ENCODE measurements around the gene ZNF236.
"Not testable (repeated sequence)": the region's sequence is repeated elsewhere in the genome, so short reads cannot be mapped to it uniquely, and the experiment has no call there.

The ZNF236 gene

GRCh38 chr18:77008006-77008405, 185.6 kb downstream of the ZNF236 start:
- FAIRE-seq (no peak), DNase-seq (ENCODE audit: insufficient read length) (no peak)
- no peak for TF ChIP-seq POLR2AphosphoS5 (IDR thresholded peaks at IDR 0.05; ENCODE audit: low read depth, low read length)
- TF ChIP-seq POLR2A (IDR thresholded peaks at IDR 0.05; ENCODE audit: low read depth, low read length): no peak
- TF ChIP-seq TAF1 (IDR thresholded peaks at IDR 0.05; ENCODE audit: borderline replicate concordance, low read depth, low read length): no peak

- FAIRE-seq (no peak), DNase-seq (ENCODE audit: insufficient read length) (no peak)
- TF ChIP-seq TAF1 (IDR thresholded peaks at IDR 0.05; ENCODE audit: borderline replicate concordance, low read depth, low read length) (no peak), POLR2AphosphoS5 (IDR thresholded peaks at IDR 0.05; ENCODE audit: low read depth, low read length) (no peak), POLR2A (IDR thresholded peaks at IDR 0.05; ENCODE audit: low read depth, low read length) (no peak)
Measured at GRCh38 chr18:77008576-77009315, 186.4 kb downstream of the ZNF236 start.

- DNase-seq (ENCODE audit: insufficient read length) (no peak), FAIRE-seq (no peak)
- TF ChIP-seq POLR2A (IDR thresholded peaks at IDR 0.05; ENCODE audit: low read depth, low read length): no peak
- no peak for TF ChIP-seq TAF1 (IDR thresholded peaks at IDR 0.05; ENCODE audit: borderline replicate concordance, low read depth, low read length)
- TF ChIP-seq POLR2AphosphoS5 (IDR thresholded peaks at IDR 0.05; ENCODE audit: low read depth, low read length): no peak
Measured at GRCh38 chr18:77009675-77010074, 187.3 kb downstream of the ZNF236 start.

GRCh38 chr18:77012120-77012519, 189.8 kb downstream of the ZNF236 start:
- DNase-seq (ENCODE audit: insufficient read length) (no peak), FAIRE-seq (no peak)
- TF ChIP-seq POLR2A (IDR thresholded peaks at IDR 0.05; ENCODE audit: low read depth, low read length): no peak

- TF ChIP-seq POLR2A (IDR thresholded peaks at IDR 0.05; ENCODE audit: low read depth, low read length) (no peak), TAF1 (IDR thresholded peaks at IDR 0.05; ENCODE audit: borderline replicate concordance, low read depth, low read length) (no peak)
- no peak for FAIRE-seq
Measured at GRCh38 chr18:77012806-77013541, 190.6 kb downstream of the ZNF236 start.

GRCh38 chr18:77013811-77014521, 191.6 kb downstream of the ZNF236 start:
- no peak for TF ChIP-seq POLR2A (IDR thresholded peaks at IDR 0.05; ENCODE audit: low read depth, low read length)
- no peak for TF ChIP-seq POLR2AphosphoS5 (IDR thresholded peaks at IDR 0.05; ENCODE audit: low read depth, low read length)
- no peak for TF ChIP-seq TAF1 (IDR thresholded peaks at IDR 0.05; ENCODE audit: borderline replicate concordance, low read depth, low read length)
- FAIRE-seq: no peak
- no peak for DNase-seq (ENCODE audit: insufficient read length)

More at GRCh38 chr18:77012806-77013541, 190.6 kb downstream of the ZNF236 start:
- DNase-seq (ENCODE audit: insufficient read length): no peak

GRCh38 chr18:77014538-77014937, 192.2 kb downstream of the ZNF236 start:
- no peak for DNase-seq (ENCODE audit: insufficient read length)
- TF ChIP-seq POLR2A (IDR thresholded peaks at IDR 0.05; ENCODE audit: low read depth, low read length): no peak
- no peak for TF ChIP-seq TAF1 (IDR thresholded peaks at IDR 0.05; ENCODE audit: borderline replicate concordance, low read depth, low read length)
- TF ChIP-seq POLR2AphosphoS5 (IDR thresholded peaks at IDR 0.05; ENCODE audit: low read depth, low read length): no peak
- no peak for FAIRE-seq

- no peak for DNase-seq (ENCODE audit: insufficient read length)
- FAIRE-seq: no peak
- no peak for TF ChIP-seq POLR2A (IDR thresholded peaks at IDR 0.05; ENCODE audit: low read depth, low read length)
- TF ChIP-seq TAF1 (IDR thresholded peaks at IDR 0.05; ENCODE audit: borderline replicate concordance, low read depth, low read length): no peak
- TF ChIP-seq POLR2AphosphoS5 (IDR thresholded peaks at IDR 0.05; ENCODE audit: low read depth, low read length): no peak
Measured at GRCh38 chr18:77015169-77015568, 192.8 kb downstream of the ZNF236 start.

GRCh38 chr18:77015771-77016710, 193.7 kb downstream of the ZNF236 start:
- FAIRE-seq: no peak
- TF ChIP-seq POLR2AphosphoS5 (IDR thresholded peaks at IDR 0.05; ENCODE audit: low read depth, low read length) (no peak), TAF1 (IDR thresholded peaks at IDR 0.05; ENCODE audit: borderline replicate concordance, low read depth, low read length) (no peak), POLR2A (IDR thresholded peaks at IDR 0.05; ENCODE audit: low read depth, low read length) (no peak)
- no peak for DNase-seq (ENCODE audit: insufficient read length)

- TF ChIP-seq TAF1 (IDR thresholded peaks at IDR 0.05; ENCODE audit: borderline replicate concordance, low read depth, low read length): no peak
- TF ChIP-seq POLR2AphosphoS5 (IDR thresholded peaks at IDR 0.05; ENCODE audit: low read depth, low read length): no peak
- no peak for TF ChIP-seq POLR2A (IDR thresholded peaks at IDR 0.05; ENCODE audit: low read depth, low read length)
- DNase-seq (ENCODE audit: insufficient read length): no peak
- FAIRE-seq: no peak
Measured at GRCh38 chr18:77016936-77017335, 194.6 kb downstream of the ZNF236 start.

- no peak for FAIRE-seq
- DNase-seq (ENCODE audit: insufficient read length): no peak
- TF ChIP-seq POLR2AphosphoS5 (IDR thresholded peaks at IDR 0.05; ENCODE audit: low read depth, low read length) (no peak), TAF1 (IDR thresholded peaks at IDR 0.05; ENCODE audit: borderline replicate concordance, low read depth, low read length) (no peak), POLR2A (IDR thresholded peaks at IDR 0.05; ENCODE audit: low read depth, low read length) (no peak)
Measured at GRCh38 chr18:77017355-77017754, 195.0 kb downstream of the ZNF236 start.

- FAIRE-seq; DNase-seq (ENCODE audit: insufficient read length): not testable (repeated sequence)
Measured at GRCh38 chr18:77018650-77019049, 196.3 kb downstream of the ZNF236 start.
